Loucy (cell line): ENCODE data around the gene PPARGC1A.

Experiments used
- H2AFZ ChIP-seq: fragments of 200-600 bp; sonication (generic); 2 replicates; pipeline ENCODE4 v1.6.0; 2016; ENCODE audit warnings: antibody characterized with exemption, mild to moderate bottlenecking, low read length, moderate library complexity
- H3F3A ChIP-seq: fragments of 200-600 bp; 2 replicates; pipeline ENCODE4 v1.6.0; 2016; ENCODE audit warnings: antibody characterized with exemption, low read depth, mild to moderate bottlenecking
- H3K27me3 ChIP-seq: fragments of 200-600 bp; sonication (generic); 2 replicates; pipeline ENCODE4 v1.6.1; 2014; ENCODE audit warnings: low read length, mild to moderate bottlenecking; ENCODE audit not compliant: insufficient read depth, poor library complexity, severe bottlenecking
- H3K36me3 ChIP-seq: fragments of 200-600 bp; sonication (generic); 2 replicates; pipeline ENCODE4 v1.6.1; 2016; ENCODE audit warnings: low read length; ENCODE audit not compliant: insufficient read depth
- H3K4me1 ChIP-seq: fragments of 200-600 bp; sonication (generic); 2 replicates; pipeline ENCODE4 v1.5.1; 2014; ENCODE audit warnings: low read length, mild to moderate bottlenecking; ENCODE audit not compliant: insufficient read depth, poor library complexity, severe bottlenecking
- H3K4me2 ChIP-seq: fragments of 200-600 bp; sonication (generic); 2 replicates; pipeline ENCODE4 v1.6.0; 2014; ENCODE audit warnings: antibody characterized with exemption, low read length, low read depth, mild to moderate bottlenecking; ENCODE audit not compliant: poor library complexity, severe bottlenecking
- H3K4me3 ChIP-seq: fragments of 200-600 bp; sonication (generic); 2 replicates; pipeline ENCODE4 v1.5.1; 2014; ENCODE audit warnings: low read length, mild to moderate bottlenecking, mixed read lengths; ENCODE audit not compliant: poor library complexity, severe bottlenecking
- H3K79me2 ChIP-seq: fragments of 200-600 bp; sonication (generic); 2 replicates; pipeline ENCODE4 v1.6.1; 2014; ENCODE audit warnings: low read length; ENCODE audit not compliant: insufficient read depth
- H3K9ac ChIP-seq: fragments of 200-600 bp; sonication (generic); 2 replicates; pipeline ENCODE4 v1.6.0; 2014; ENCODE audit warnings: mild to moderate bottlenecking, low read depth, low read length, moderate library complexity; ENCODE audit not compliant: poor library complexity, severe bottlenecking
- H3K9me2 ChIP-seq: fragments of 200-600 bp; sonication (generic); replicated peaks from 2 replicates; pipeline ENCODE4 v1.6.1; 2016; ENCODE audit warnings: low read depth, low read length, mixed read lengths
- H3K9me3 ChIP-seq: fragments of 200-600 bp; sonication (generic); 2 replicates; pipeline ENCODE4 v1.6.1; 2014; ENCODE audit warnings: mild to moderate bottlenecking, antibody characterized with exemption, low read length, low read depth; ENCODE audit not compliant: insufficient read depth
- H4K20me1 ChIP-seq: fragments of 200-600 bp; sonication (generic); 2 replicates; pipeline ENCODE4 v1.6.0; 2014; ENCODE audit warnings: antibody characterized with exemption, low read length, mild to moderate bottlenecking; ENCODE audit not compliant: insufficient read depth, poor library complexity, severe bottlenecking
- EZH2phosphoT487 ChIP-seq: fragments of 200-600 bp; IDR thresholded peaks from 2 replicates; pipeline ENCODE4 v1.6.1; 2018; ENCODE audit warnings: antibody characterized with exemption, mild to moderate bottlenecking, moderate library complexity, borderline replicate concordance
- TF ChIP-seq, protein P1 (sequence below): fragments of 200-600 bp; sonication (generic); conservative IDR thresholded peaks from 2 replicates; pipeline ENCODE4 v1.5.1; 2014; ENCODE audit warnings: mild to moderate bottlenecking, antibody characterized with exemption, low read length

The PPARGC1A gene

DNA sequence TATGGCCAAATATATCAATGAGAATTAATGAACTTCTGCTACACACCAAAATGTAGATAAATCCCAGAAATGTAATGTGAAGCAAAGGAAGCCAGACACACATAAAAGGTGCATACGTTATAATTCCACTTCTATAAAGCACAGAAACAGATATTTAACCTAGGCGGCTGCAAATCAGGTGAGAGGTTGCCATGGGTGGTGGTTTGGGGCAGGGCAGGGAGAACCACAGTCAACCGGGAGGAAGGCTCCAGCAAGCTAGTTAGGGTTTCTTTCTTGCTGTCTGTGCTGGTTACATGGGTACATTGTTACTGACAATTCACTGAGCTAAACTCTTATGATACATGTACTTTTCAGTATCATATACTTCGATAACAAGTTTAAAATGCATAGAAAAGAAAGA is 9.7 kb upstream of the PPARGC1A start:
- Histone ChIP-seq H3K4me1 (no peaks in the 10 kb centered on the region), H3K4me2 (no peak overlapping the region), H3K4me3 (no peak overlapping the region), H3K79me2 (no peaks in the 10 kb centered on the region), H3K27me3 (no peaks in the 10 kb centered on the region), H3F3A (no peaks in the 10 kb centered on the region), H3K36me3 (no peaks in the 10 kb centered on the region), H3K9me3 (no peaks in the 10 kb centered on the region), H3K9ac (no peak overlapping the region), H3K9me2 (no peaks in the 10 kb centered on the region), H2AFZ (no peak overlapping the region), H4K20me1 (no peaks in the 10 kb centered on the region)
- TF ChIP-seq, protein P1, sequence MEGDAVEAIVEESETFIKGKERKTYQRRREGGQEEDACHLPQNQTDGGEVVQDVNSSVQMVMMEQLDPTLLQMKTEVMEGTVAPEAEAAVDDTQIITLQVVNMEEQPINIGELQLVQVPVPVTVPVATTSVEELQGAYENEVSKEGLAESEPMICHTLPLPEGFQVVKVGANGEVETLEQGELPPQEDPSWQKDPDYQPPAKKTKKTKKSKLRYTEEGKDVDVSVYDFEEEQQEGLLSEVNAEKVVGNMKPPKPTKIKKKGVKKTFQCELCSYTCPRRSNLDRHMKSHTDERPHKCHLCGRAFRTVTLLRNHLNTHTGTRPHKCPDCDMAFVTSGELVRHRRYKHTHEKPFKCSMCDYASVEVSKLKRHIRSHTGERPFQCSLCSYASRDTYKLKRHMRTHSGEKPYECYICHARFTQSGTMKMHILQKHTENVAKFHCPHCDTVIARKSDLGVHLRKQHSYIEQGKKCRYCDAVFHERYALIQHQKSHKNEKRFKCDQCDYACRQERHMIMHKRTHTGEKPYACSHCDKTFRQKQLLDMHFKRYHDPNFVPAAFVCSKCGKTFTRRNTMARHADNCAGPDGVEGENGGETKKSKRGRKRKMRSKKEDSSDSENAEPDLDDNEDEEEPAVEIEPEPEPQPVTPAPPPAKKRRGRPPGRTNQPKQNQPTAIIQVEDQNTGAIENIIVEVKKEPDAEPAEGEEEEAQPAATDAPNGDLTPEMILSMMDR = no peak
- TF ChIP-seq EZH2phosphoT487 = no peak

DNA sequence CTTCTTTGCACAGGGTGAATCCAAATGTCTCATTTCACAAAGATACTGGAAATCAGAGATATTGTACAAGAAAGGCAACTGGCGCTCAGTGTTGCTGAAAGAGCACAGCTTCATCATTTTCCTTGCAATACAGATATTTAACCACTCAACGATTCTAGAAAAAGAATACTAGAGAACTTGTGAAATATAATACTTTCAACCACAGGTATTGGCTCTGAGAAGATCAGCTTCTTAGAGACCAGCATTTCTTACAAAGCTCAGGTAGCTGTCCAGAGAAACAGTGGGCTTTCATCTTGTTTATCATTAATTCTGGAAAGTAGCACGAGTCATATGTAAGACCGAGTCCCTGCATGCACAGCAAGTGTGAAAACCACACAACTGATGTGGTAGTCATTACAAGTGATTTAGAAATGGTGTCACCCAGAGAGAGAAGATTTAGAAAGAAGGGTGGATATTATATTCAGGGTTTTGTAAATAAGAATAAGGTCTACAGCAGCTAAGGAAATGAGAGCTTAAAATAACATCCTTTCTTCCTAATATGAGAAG is 7.8 kb upstream of the PPARGC1A start:
- no peak overlapping the region for H2AFZ ChIP-seq
- H3K9me3 ChIP-seq = no peaks in the 10 kb centered on the region
- H4K20me1 ChIP-seq = no peaks in the 10 kb centered on the region
- no peak for TF ChIP-seq EZH2phosphoT487
- TF ChIP-seq, protein P1 = no peak
- no peaks in the 10 kb centered on the region for H3F3A ChIP-seq
- no peaks in the 10 kb centered on the region for H3K27me3 ChIP-seq
- H3K4me1 ChIP-seq = no peaks in the 10 kb centered on the region
- no peak overlapping the region for H3K9ac ChIP-seq
- no peaks in the 10 kb centered on the region for H3K36me3 ChIP-seq
- H3K4me3 ChIP-seq = no peak overlapping the region
- H3K9me2 ChIP-seq = no peaks in the 10 kb centered on the region
- no peaks in the 10 kb centered on the region for H3K79me2 ChIP-seq
- H3K4me2 ChIP-seq = no peak overlapping the region

DNA sequence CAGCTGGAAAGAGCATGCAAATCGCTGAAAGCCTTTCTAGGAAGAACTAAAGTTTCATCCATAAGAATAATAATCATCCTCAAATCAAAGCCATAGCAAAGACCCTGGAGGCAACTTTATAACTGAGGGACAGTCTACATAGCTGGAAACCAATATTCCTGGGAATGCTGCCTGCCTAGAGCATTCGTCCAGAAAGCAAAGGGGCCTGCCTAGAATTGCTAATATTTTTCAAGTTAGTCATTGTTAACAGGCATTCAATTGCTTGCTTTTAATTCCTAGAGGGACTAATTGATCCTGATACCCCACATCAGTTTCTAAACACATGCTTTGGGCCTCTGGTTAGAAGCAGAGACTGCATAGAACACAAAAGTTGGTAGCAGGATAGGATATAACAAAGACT is 4.2 kb upstream of the PPARGC1A start:
- H4K20me1 ChIP-seq = no peaks in the 10 kb centered on the region
- H3K79me2 ChIP-seq = no peaks in the 10 kb centered on the region
- no peaks in the 10 kb centered on the region for H3K9me3 ChIP-seq
- no peaks in the 10 kb centered on the region for H3K36me3 ChIP-seq
- no peak overlapping the region for H3K9ac ChIP-seq
- H3K4me2 ChIP-seq = no peak overlapping the region
- H3F3A ChIP-seq = no peaks in the 10 kb centered on the region
- no peak overlapping the region for H2AFZ ChIP-seq
- TF ChIP-seq, protein P1 = no peak
- TF ChIP-seq EZH2phosphoT487 = no peak
- H3K4me1 ChIP-seq = no peaks in the 10 kb centered on the region
- no peak overlapping the region for H3K4me3 ChIP-seq
- no peaks in the 10 kb centered on the region for H3K9me2 ChIP-seq
- H3K27me3 ChIP-seq = no peaks in the 10 kb centered on the region
